GM21528 (cell line): ENCODE results near the gene TLX1.

Experiments used
- ATAC-seq: cut with Tn5 transposase; IDR thresholded peaks from one replicate; pipeline ENCODE4 v1.9.1; 2021; ENCODE audit warnings: mild to moderate bottlenecking, moderate library complexity; ENCODE audit not compliant: unreplicated experiment, low FRiP score

The TLX1 gene

GRCh38 chr10:101130984-101131961, at the start of gene TLX1:
Gene TLX1 (plus strand): TSS chr10:101131300. CDS start chr10:101131542, 242 bp downstream.
- ATAC-seq: no peak

DNA sequence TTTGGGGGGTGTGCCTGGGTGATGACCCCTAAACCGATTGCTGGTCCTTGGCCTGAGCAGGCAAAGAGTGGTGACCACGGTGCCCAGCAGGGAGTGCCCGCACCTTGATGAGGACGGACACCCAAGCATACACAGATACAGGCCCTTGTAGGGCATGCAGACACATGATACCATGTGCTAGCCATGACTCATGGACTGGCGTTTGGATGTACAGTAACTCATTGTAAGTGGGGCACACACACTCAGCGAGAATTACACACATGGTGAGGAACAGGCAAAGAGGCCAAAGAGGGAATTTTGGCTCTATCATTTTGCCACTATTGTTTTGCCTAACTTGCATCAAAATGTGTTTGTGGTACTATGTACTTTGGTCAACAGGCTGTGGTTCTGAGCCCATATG, 45.3 kb upstream of the TLX1 start:
- no peak for ATAC-seq

- ATAC-seq: no peak
Observed at GRCh38 chr10:101087376-101087775, 43.7 kb upstream of the TLX1 start.

- ATAC-seq: no peak
Observed at GRCh38 chr10:101087965-101088364, 43.1 kb upstream of the TLX1 start.

DNA sequence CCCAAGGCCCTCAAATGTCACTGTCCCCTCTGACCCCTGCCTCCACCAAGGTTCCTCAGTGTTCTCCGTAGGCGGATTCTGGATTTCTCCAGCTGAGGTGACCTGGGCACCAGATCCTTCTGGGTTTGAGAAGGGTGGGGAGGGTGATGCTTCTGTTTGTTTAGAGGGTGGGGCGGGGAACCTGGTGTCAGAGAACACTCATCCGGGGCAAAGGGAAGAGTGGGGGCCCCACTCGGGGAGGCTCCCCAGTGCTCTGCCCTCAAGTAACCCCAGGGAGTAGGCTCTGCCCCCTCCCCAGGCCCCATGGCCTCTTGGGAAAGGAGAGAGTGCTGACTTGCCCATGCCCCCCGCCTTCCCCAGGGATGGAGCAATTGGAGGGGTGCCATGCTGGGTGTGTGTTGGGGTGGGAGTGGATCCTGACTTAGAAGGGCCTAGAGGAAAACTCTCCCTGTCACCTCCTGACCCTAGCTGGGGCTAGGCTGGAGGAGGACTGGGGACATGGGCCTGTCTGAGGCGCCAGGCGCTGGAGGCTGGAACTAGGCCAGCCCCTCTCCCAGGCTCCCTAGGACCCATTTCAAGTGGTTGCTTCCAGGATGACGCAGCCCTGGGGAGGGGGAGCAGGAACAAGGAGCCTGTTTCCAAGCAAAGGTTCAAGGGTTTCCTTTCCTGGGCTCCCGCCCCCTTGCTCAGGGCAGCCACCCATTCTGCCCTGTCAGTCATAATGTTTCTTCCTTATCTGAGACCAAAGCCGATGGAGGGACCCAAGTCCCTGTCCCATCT, 41.4 kb upstream of the TLX1 start:
- no peak for ATAC-seq

DNA sequence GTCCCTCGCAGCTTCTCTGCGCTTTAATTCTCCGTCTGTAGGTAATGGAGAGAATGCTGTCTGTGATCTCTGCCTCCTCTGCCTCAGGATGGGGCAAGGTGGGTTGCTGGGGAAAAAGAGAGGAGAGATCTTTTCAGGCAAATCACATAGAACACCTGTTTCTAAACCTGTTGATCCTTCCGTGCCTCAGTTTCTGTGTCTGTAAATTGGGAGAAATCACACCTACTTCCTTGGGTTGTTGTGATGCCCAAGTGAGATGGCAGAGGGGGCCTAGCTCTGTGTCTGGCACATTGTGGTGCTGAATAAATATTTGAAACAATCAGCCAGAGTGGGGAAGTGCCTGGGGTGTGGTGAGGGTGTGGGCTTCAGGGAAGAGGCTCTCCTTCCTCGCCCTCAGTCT, 40.5 kb upstream of the TLX1 start:
- no peak for ATAC-seq

DNA sequence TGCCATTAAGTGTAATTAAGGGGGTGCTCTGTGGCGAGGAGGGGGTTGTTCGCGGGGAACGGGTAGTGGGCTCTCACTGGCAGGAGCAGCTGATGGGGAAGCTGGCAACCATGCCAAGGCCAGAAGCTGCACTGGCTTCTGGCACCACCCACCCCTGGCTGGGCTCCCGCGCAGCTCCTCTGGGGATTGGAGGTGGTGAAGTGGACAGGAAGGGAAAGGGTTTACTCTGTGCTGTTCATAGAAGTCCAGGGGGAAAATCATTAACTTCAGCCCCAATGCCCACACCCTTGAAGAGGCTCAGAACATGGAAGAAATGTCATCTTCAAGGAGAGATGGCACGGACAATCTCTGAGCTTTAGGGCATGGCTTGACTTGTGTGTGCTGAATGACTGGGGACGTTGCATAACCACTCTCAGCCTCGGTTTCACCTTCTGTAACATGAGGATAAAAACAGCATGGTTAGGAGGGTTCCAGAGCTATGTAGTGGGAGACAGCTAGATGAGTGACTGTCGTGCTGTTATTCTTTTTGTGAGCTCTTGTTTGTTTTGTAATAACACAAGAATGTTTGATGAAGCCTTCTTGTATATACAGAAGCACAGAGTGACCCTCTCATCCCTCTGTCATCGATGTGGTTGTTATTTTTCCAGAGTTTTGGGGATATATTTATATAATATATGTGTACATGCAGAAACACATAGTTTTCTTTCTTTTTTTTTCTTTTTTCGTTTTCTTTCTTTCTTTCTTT, 39.4 kb upstream of the TLX1 start:
- no peak for ATAC-seq

- ATAC-seq: no peak
Observed at GRCh38 chr10:101092881-101093354, 38.2 kb upstream of the TLX1 start.

- no peak for ATAC-seq
Observed at GRCh38 chr10:101094121-101094879, 36.8 kb upstream of the TLX1 start.

DNA sequence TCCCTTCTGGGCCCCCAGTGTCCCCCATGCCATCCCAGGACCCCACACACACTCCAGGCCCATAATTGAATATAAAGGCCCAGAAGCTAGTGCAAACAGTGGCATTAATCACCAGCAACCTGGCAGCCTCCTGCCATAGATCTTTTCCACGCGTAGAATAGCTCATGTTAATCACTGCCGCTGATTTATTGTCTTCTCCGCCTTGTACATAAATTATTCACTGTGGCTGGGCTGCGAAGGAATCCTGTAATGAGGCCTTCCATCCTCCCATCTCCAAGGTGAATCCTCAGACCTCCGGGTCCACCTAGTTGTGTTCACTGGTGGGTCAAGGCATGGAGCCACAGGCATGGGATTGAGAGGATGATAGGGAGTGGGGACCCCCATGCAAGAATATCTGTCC, 36.1 kb upstream of the TLX1 start:
- no peak for ATAC-seq

DNA sequence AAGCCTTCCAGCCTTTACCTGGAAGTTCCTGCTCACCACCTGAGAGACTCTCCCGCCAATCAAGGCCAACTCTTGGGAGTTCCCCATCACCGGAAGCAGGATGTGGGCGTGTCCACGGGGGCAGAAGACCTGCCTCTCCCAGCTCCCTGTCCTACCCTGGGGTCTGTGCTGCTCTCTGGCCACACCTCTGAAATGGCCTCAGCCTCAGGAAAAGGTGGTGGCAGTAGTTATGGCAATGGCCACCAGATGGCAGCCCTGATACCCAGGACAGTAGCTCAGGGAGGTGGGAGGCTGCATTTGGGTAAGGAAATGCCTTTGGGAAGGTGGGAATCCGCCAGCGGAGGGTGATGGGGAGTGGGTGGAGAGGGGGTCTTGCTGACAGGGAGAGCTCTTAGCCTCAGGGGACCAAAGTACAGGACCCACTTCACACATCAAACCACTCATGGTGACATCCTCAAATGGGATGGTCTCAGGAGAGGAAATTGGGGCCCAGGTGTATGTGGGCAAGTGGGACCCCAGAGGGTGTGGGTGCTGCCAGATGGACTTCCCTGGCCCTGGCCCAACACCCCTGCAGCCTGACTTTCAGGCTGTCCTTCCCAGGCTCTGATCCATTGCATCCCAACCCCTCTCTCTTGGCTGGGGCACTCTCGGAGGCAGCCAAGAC, 35.4 kb upstream of the TLX1 start:
- ATAC-seq: no peak

DNA sequence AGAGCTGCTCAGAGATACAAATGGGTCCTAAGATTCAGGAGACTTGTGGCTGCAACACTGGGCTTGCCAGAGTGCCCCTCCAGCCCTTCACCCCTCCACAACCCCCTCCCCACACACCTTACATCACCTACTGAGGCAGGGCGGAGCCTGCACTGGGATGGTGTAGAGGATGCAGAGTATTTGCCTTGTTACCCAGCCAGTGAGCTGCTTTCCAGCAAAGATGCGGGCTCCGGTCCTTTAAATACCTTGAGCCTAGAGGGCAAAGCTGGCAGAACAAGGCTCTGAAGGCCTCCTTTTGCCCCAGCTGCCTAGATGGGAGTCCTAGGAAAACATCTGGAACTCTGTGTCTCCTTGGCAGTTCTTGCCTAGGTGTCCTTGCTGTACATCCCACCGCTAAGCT, 34.7 kb upstream of the TLX1 start:
- no peak for ATAC-seq

DNA sequence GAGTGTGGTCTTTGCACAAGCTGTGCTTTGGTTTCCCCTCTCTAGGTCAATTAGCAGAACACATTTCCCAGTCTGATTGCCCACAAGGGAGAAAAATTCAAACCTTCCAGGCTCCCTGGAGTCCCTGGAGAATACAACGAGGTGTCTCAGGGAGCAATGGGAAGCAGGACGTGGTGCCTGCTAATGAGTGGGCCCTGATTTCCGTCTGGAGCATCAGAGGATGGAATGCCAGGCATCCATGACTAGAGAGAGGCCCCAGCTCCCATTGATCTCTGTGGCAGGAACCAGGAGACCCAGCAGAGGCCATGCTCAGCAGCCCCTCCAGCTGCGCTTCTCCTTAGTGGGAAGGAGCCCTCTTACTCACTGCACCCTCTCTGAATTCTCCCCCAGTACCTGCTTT, 33.2 kb upstream of the TLX1 start:
- no peak for ATAC-seq

GRCh38 chr10:101099901-101100300, 31.2 kb upstream of the TLX1 start:
- ATAC-seq: no peak

- ATAC-seq: no peak
Observed at GRCh38 chr10:101101372-101101881, 29.7 kb upstream of the TLX1 start.

- no peak for ATAC-seq
Observed at GRCh38 chr10:101103430-101103829, 27.7 kb upstream of the TLX1 start.

DNA sequence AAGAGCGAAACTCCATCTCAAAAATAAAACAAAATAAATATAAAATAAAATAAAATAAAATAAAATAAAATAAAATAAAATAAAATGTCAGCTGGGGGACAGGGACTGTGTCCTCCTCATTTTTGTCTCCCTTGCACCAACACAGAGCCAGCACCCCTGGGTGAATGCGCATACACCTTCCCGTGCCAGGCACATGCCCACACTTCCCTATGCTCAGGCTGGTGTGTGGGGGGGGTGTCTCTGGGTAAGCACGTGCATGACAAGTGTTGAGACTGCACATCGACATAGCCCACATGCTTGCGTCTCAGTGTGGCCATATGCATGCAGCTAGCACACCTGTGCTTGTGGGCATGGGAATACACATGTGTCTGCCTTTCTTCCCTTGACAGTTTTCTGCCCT, 24.7 kb upstream of the TLX1 start:
- no peak for ATAC-seq

- ATAC-seq: no peak
Observed at GRCh38 chr10:101107771-101108170, 23.3 kb upstream of the TLX1 start.

GRCh38 chr10:101110856-101111523, 20.1 kb upstream of the TLX1 start:
- ATAC-seq: no peak
